KMS-11 (cell line): Measurements from ENCODE around the gene SYMPK.

Experiments used
- H2AFZ ChIP-seq: fragments of 200-600 bp; sonication (generic); 2 replicates; pipeline ENCODE4 v1.6.1; 2016; ENCODE audit warnings: antibody characterized with exemption, mixed run types, low read depth
- H3K27ac ChIP-seq: fragments of 200-600 bp; sonication (generic); 2 replicates; pipeline ENCODE4 v1.6.1; 2016; ENCODE audit warnings: mild to moderate bottlenecking, mixed run types
- H3K27me3 ChIP-seq: fragments of 200-600 bp; sonication (generic); 2 replicates; pipeline ENCODE4 v1.6.1; 2017; ENCODE audit warnings: mild to moderate bottlenecking, low read depth, mixed run types, moderate library complexity; ENCODE audit not compliant: insufficient read depth
- H3K36me3 ChIP-seq: fragments of 200-600 bp; sonication (generic); 2 replicates; pipeline ENCODE4 v1.6.1; 2017; ENCODE audit warnings: mild to moderate bottlenecking, mixed run types; ENCODE audit not compliant: insufficient read depth
- H3K4me1 ChIP-seq: fragments of 200-600 bp; sonication (generic); 2 replicates; pipeline ENCODE4 v1.6.1; 2016; ENCODE audit warnings: mild to moderate bottlenecking, low read depth, mixed run types; ENCODE audit not compliant: poor library complexity, severe bottlenecking
- H3K4me2 ChIP-seq: fragments of 200-600 bp; sonication (generic); 2 replicates; pipeline ENCODE4 v1.7.0; 2016; ENCODE audit warnings: mild to moderate bottlenecking, mixed run types
- H3K4me3 ChIP-seq: fragments of 200-600 bp; sonication (generic); IDR thresholded peaks from 2 replicates; pipeline ENCODE4 v1.6.1; 2017; ENCODE audit warnings: low read depth, low read length, mixed read lengths; ENCODE audit not compliant: insufficient read depth
- H3K79me2 ChIP-seq: fragments of 200-600 bp; sonication (generic); 2 replicates; pipeline ENCODE4 v1.6.1; 2016; ENCODE audit warnings: low read depth, mixed run types; ENCODE audit not compliant: insufficient read depth
- H3K9ac ChIP-seq: fragments of 200-600 bp; sonication (generic); 2 replicates; pipeline ENCODE4 v1.6.1; 2016; ENCODE audit warnings: mild to moderate bottlenecking, mixed run types
- H4K20me1 ChIP-seq: fragments of 200-600 bp; sonication (generic); 2 replicates; pipeline ENCODE4 v1.6.1; 2016; ENCODE audit warnings: mild to moderate bottlenecking, mixed run types; ENCODE audit not compliant: insufficient read depth
- CTCF ChIP-seq: fragments of 200-600 bp; sonication (generic); conservative IDR thresholded peaks from 2 replicates; pipeline ENCODE4 v1.6.1; 2017; ENCODE audit warnings: low read depth, mild to moderate bottlenecking, antibody characterized with exemption, low read length, moderate library complexity, mixed read lengths

The SYMPK gene

GRCh38 chr19:45767881-45768654 is 94.9 kb downstream of the SYMPK start:
- Histone ChIP-seq H2AFZ (peak overlapping the region; percentile 68), H3K4me1 (peaks cover 17% of the 10 kb centered on the region), H3K4me2 (peak overlapping the region; percentile 94), H4K20me1 (no peaks in the 10 kb centered on the region), H3K27me3 (peaks cover 11% of the 10 kb centered on the region), H3K4me3 (no peak overlapping the region), H3K79me2 (no peaks in the 10 kb centered on the region), H3K27ac (peak overlapping the region; percentile 53), H3K9ac (peak overlapping the region; percentile 66; the same call in 1 of the 2 replicates), H3K36me3 (no peaks in the 10 kb centered on the region)
- TF ChIP-seq CTCF: no peak

- Histone ChIP-seq H3K36me3 (no peaks in the 10 kb centered on the region), H3K4me3 (no peak overlapping the region), H4K20me1 (no peaks in the 10 kb centered on the region), H2AFZ (peak overlapping the region; percentile 68), H3K27me3 (peaks cover 11% of the 10 kb centered on the region), H3K9ac (peak overlapping the region; percentile 66; the same call in 1 of the 2 replicates), H3K4me1 (peaks cover 17% of the 10 kb centered on the region), H3K79me2 (no peaks in the 10 kb centered on the region), H3K4me2 (peak overlapping the region; percentile 94), H3K27ac (no peak overlapping the region)
- TF ChIP-seq CTCF: no peak
Observed at GRCh38 chr19:45767410-45767880, 95.5 kb downstream of the SYMPK start.

GRCh38 chr19:45766869-45767346 is 96.0 kb downstream of the SYMPK start:
- H3K27ac ChIP-seq: no peak overlapping the region
- H3K9ac ChIP-seq: no peak overlapping the region
- no peak overlapping the region for H2AFZ ChIP-seq

DNA sequence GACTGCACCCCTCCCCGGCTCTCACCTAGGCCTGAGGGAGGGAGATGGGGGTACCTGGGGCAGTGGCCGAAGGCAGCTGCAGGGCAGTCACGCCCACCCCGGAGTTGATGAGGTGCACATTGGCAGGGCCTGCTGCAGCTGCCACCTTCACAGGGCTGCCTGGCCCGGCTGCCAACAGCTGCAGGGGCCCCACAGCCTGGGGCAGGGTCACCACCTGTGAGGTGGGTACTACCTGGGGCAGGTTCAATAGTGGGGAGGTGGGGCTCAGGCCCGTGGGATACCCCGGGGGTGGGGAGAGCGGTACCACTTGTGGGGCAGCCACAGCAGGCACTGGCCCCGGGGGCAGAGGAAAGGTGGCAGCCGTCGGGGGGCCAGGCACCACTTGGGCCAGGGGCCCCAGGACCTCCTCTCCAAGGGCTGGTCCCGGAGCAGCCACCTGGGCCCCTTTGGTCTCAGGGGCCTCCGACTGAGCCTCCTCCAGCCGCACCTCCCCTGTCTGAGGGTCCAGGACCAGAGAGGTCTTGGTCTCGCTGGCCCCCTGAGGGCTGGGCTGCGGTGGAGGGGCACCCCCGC is 96.6 kb downstream of the SYMPK start:
- Histone ChIP-seq H2AFZ (no peak overlapping the region), H3K36me3 (no peaks in the 10 kb centered on the region), H3K27ac (no peak overlapping the region), H3K4me2 (no peak overlapping the region), H3K79me2 (no peaks in the 10 kb centered on the region), H3K27me3 (peaks cover 11% of the 10 kb centered on the region), H3K9ac (no peak overlapping the region), H4K20me1 (no peaks in the 10 kb centered on the region), H3K4me3 (no peak overlapping the region), H3K4me1 (peaks cover 17% of the 10 kb centered on the region)
- TF ChIP-seq CTCF: no peak

More at GRCh38 chr19:45766869-45767346, 96.0 kb downstream of the SYMPK start:
- Histone ChIP-seq H3K79me2 (no peaks in the 10 kb centered on the region), H3K4me1 (peaks cover 17% of the 10 kb centered on the region), H3K4me3 (no peak overlapping the region), H3K4me2 (no peak overlapping the region; the same call in 1 of the 2 replicates), H4K20me1 (no peaks in the 10 kb centered on the region), H3K27me3 (peaks cover 11% of the 10 kb centered on the region), H3K36me3 (no peaks in the 10 kb centered on the region)
- TF ChIP-seq CTCF: no peak
